ENCODE data around the gene OSGEP.

DNA sequence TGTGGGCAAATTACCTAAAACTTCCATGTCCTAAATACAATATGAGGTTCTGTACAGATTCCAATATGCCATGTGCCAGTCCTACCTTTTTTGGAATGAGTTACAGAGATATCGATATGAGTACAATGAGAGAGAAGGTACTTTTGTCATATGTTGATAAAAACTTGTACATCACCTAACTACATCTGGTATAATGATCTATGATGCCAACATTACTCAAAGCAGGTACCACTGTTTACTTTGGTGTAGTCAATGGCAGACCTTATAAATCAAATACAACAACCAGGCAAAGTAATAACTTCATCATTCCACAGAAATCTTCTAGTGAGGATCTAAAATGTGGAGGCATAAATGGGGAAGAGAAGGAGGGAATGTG lies 54.0 kb downstream of the OSGEP start:
- TF ChIP-seq SP1 (IDR thresholded peaks at IDR 0.05; ENCODE audit: low read depth), result no peak
- TF ChIP-seq POLR2A (IDR thresholded peaks at IDR 0.05; ENCODE audit: borderline replicate concordance, extremely low read depth, insufficient read depth, insufficient read length), result no peak
- TF ChIP-seq, protein P1, sequence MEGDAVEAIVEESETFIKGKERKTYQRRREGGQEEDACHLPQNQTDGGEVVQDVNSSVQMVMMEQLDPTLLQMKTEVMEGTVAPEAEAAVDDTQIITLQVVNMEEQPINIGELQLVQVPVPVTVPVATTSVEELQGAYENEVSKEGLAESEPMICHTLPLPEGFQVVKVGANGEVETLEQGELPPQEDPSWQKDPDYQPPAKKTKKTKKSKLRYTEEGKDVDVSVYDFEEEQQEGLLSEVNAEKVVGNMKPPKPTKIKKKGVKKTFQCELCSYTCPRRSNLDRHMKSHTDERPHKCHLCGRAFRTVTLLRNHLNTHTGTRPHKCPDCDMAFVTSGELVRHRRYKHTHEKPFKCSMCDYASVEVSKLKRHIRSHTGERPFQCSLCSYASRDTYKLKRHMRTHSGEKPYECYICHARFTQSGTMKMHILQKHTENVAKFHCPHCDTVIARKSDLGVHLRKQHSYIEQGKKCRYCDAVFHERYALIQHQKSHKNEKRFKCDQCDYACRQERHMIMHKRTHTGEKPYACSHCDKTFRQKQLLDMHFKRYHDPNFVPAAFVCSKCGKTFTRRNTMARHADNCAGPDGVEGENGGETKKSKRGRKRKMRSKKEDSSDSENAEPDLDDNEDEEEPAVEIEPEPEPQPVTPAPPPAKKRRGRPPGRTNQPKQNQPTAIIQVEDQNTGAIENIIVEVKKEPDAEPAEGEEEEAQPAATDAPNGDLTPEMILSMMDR (IDR thresholded peaks at IDR 0.05 in 2 of 3, conservative IDR thresholded peaks at IDR 0.05 in 1 of 3; ENCODE audit: borderline replicate concordance in 1 of 3, insufficient read depth in 1 of 3, low read depth in 2 of 3, low read length in 2 of 3), result no peak
- TF ChIP-seq POLR2AphosphoS5 (IDR thresholded peaks at IDR 0.05; ENCODE audit: low read depth, low read length), result no peak
- TF ChIP-seq, protein P2, sequence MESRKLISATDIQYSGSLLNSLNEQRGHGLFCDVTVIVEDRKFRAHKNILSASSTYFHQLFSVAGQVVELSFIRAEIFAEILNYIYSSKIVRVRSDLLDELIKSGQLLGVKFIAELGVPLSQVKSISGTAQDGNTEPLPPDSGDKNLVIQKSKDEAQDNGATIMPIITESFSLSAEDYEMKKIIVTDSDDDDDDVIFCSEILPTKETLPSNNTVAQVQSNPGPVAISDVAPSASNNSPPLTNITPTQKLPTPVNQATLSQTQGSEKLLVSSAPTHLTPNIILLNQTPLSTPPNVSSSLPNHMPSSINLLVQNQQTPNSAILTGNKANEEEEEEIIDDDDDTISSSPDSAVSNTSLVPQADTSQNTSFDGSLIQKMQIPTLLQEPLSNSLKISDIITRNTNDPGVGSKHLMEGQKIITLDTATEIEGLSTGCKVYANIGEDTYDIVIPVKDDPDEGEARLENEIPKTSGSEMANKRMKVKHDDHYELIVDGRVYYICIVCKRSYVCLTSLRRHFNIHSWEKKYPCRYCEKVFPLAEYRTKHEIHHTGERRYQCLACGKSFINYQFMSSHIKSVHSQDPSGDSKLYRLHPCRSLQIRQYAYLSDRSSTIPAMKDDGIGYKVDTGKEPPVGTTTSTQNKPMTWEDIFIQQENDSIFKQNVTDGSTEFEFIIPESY (IDR thresholded peaks at IDR 0.05; ENCODE audit: extremely low read depth, insufficient replicate concordance, low read length), result no peak
- TF ChIP-seq, protein P3, sequence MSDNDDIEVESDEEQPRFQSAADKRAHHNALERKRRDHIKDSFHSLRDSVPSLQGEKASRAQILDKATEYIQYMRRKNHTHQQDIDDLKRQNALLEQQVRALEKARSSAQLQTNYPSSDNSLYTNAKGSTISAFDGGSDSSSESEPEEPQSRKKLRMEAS (IDR thresholded peaks at IDR 0.05), result no peak
- no peak for TF ChIP-seq SRF (IDR thresholded peaks at IDR 0.05; ENCODE audit: low read depth)
- TF ChIP-seq EZH2phosphoT487 (IDR thresholded peaks at IDR 0.05; ENCODE audit: borderline replicate concordance), result no peak
- TF ChIP-seq EZH2 (IDR thresholded peaks at IDR 0.05), result no peak
- TF ChIP-seq CEBPB (IDR thresholded peaks at IDR 0.05; ENCODE audit: low read depth), result no peak

Data from HCT116 (cell line).